Esophagus muscularis mucosa (tissue), 4 donors: ENCODE measurements around the gene CORIN.

Source experiments
- EP300 ChIP-seq: sonication (generic); formaldehyde crosslinking; IDR thresholded peaks from one replicate; pipeline ENCODE4 v1.6.1; 2017; ENCODE audit warnings: antibody characterized with exemption
- POLR2A ChIP-seq: fragments of 450-650 bp; IDR thresholded peaks from one replicate; pipeline ENCODE4 v1.6.1; 2017; ENCODE audit warnings: antibody characterized with exemption, moderate library complexity, mild to moderate bottlenecking, low read depth
- TF ChIP-seq, protein P1 (sequence below), 3 experiments: fragments of 200-600 bp in 2 of 3; fragments of 450-650 bp in 1 of 3; sonication (generic) in 2 of 3; IDR thresholded peaks; one replicate each; pipeline ENCODE4 v1.5.1; 2017 to 2019; ENCODE audit warnings: antibody characterized with exemption in 3 of 3, mild to moderate bottlenecking in 2 of 3, moderate library complexity in 1 of 3

DNA sequence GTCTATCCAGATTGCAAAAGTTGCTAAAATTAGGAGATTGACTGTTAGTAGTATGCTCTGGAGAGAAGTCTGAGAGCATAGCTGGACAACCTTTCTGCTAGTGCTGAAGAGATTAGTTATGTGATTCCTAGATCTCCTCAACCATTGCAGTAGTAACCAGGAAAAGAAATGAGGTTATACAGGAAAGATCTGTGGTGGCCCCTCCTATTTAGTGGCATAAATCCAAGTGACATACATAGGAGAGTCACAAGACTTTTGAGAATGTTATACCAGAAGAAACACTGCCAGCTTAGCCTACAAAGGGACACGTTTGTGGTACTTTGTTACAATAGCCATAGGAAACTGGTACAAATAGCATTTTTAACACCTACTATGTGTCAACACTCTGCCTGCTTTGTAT, 247.5 kb downstream of the CORIN start:
- TF ChIP-seq, protein P1, sequence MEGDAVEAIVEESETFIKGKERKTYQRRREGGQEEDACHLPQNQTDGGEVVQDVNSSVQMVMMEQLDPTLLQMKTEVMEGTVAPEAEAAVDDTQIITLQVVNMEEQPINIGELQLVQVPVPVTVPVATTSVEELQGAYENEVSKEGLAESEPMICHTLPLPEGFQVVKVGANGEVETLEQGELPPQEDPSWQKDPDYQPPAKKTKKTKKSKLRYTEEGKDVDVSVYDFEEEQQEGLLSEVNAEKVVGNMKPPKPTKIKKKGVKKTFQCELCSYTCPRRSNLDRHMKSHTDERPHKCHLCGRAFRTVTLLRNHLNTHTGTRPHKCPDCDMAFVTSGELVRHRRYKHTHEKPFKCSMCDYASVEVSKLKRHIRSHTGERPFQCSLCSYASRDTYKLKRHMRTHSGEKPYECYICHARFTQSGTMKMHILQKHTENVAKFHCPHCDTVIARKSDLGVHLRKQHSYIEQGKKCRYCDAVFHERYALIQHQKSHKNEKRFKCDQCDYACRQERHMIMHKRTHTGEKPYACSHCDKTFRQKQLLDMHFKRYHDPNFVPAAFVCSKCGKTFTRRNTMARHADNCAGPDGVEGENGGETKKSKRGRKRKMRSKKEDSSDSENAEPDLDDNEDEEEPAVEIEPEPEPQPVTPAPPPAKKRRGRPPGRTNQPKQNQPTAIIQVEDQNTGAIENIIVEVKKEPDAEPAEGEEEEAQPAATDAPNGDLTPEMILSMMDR (IDR thresholded peaks at IDR 0.05): no peak
- TF ChIP-seq POLR2A (no peak), EP300 (no peak)
